NCI-H460 (cell line): Measurements from ENCODE around the gene BAHCC1. TPM values are rescaled to one million over a fixed set of nuclear protein-coding genes. Genes with fewer than 3 reads are reported as not detected.

Experiments used
- DNase-seq: peaks from one replicate; pipeline ENCODE4 v3.0.0-alpha.2; 2016; ENCODE audit warnings: low read depth; ENCODE audit errors: extremely low read depth
- total RNA-seq: library from RNA; depleted of rRNA; stranded (reverse); fragments of >200 nt; shearing (Covaris generic); gene quantifications from 2 replicates; pipeline ENCODE4 v1.2.3, GENCODE V29; 2014

Gene BAHCC1
- total RNA-seq, 1 experiment from 2014 or later: 6.7 TPM

GRCh38 chr17:81456798-81457197, 61.5 kb downstream of the BAHCC1 start:
- no peak for DNase-seq

GRCh38 chr17:81457401-81457800, 62.1 kb downstream of the BAHCC1 start:
- DNase-seq: no peak

GRCh38 chr17:81457917-81458555, 62.8 kb downstream of the BAHCC1 start:
- DNase-seq: no peak

GRCh38 chr17:81458628-81459027, 63.4 kb downstream of the BAHCC1 start:
- DNase-seq: no peak

- no peak for DNase-seq
Observed at GRCh38 chr17:81459224-81459623, 64.0 kb downstream of the BAHCC1 start.

- DNase-seq: no peak
Observed at GRCh38 chr17:81459864-81460263, 64.6 kb downstream of the BAHCC1 start.

- DNase-seq: no peak
Observed at GRCh38 chr17:81460856-81461460, 65.7 kb downstream of the BAHCC1 start.

- no peak for DNase-seq
Observed at GRCh38 chr17:81461607-81462500, 66.6 kb downstream of the BAHCC1 start.

GRCh38 chr17:81462506-81463125, 67.4 kb downstream of the BAHCC1 start:
- no peak for DNase-seq

GRCh38 chr17:81463506-81463905, 68.2 kb downstream of the BAHCC1 start:
- no peak for DNase-seq

- DNase-seq: no peak
Observed at GRCh38 chr17:81464586-81464985, 69.3 kb downstream of the BAHCC1 start.

GRCh38 chr17:81465910-81466309, 70.7 kb downstream of the BAHCC1 start:
- no peak for DNase-seq

GRCh38 chr17:81466564-81467472, 71.6 kb downstream of the BAHCC1 start:
- DNase-seq: no peak

- DNase-seq: no peak
Observed at GRCh38 chr17:81468111-81468769, 73.0 kb downstream of the BAHCC1 start.

- DNase-seq: no peak
Observed at GRCh38 chr17:81468770-81469121, 73.5 kb downstream of the BAHCC1 start.

GRCh38 chr17:81469266-81469665, 74.0 kb downstream of the BAHCC1 start:
- DNase-seq: no peak

- DNase-seq: no peak
Observed at GRCh38 chr17:81470270-81470943, 75.2 kb downstream of the BAHCC1 start.

- no peak for DNase-seq
Observed at GRCh38 chr17:81470944-81471817, 75.9 kb downstream of the BAHCC1 start.
